ENCODE data around the gene C6orf15.

GRCh38 chr6:31110825-31111582 lies 1.4 kb downstream of the C6orf15 start:
- no peak for TF ChIP-seq CTCF (IDR thresholded peaks at IDR 0.05; ENCODE audit: low read length)
- TF ChIP-seq EZH2 (IDR thresholded peaks at IDR 0.05; ENCODE audit: borderline replicate concordance, low read length), result no peak
